ENCODE data around the gene POU2AF1.

Gene POU2AF1

GRCh38 chr11:111319296-111319695 is 59.8 kb downstream of the POU2AF1 start:
- Histone ChIP-seq H3K4me1 (ENCODE audit: insufficient read depth, low read length) (no peaks in the 10 kb centered on the region), H2AFZ (ENCODE audit: low read depth, low read length) (no peak overlapping the region), H3K27me3 (ENCODE audit: insufficient read depth, low read length) (no peaks in the 10 kb centered on the region), H3K9me3 (ENCODE audit: low read length) (no peaks in the 10 kb centered on the region), H3K36me3 (ENCODE audit: insufficient read depth, low read length) (no peaks in the 10 kb centered on the region), H3K4me3 (ENCODE audit: low read length) (no peak overlapping the region)

- Histone ChIP-seq H3K9me3 (ENCODE audit: low read length) (no peaks in the 10 kb centered on the region), H3K36me3 (ENCODE audit: insufficient read depth, low read length) (no peaks in the 10 kb centered on the region), H3K27me3 (ENCODE audit: insufficient read depth, low read length) (no peaks in the 10 kb centered on the region), H2AFZ (ENCODE audit: low read depth, low read length) (no peak overlapping the region), H3K4me1 (ENCODE audit: insufficient read depth, low read length) (no peaks in the 10 kb centered on the region), H3K4me3 (ENCODE audit: low read length) (no peak overlapping the region)
Measured at GRCh38 chr11:111312076-111312475, 67.0 kb downstream of the POU2AF1 start.

- Histone ChIP-seq H3K4me1 (ENCODE audit: insufficient read depth, low read length) (no peaks in the 10 kb centered on the region), H3K36me3 (ENCODE audit: insufficient read depth, low read length) (no peaks in the 10 kb centered on the region), H2AFZ (ENCODE audit: low read depth, low read length) (no peak overlapping the region), H3K9me3 (ENCODE audit: low read length) (no peaks in the 10 kb centered on the region), H3K27me3 (ENCODE audit: insufficient read depth, low read length) (peaks cover 3% of the 10 kb centered on the region), H3K4me3 (ENCODE audit: low read length) (no peak overlapping the region)
Measured at GRCh38 chr11:111310723-111311122, 68.4 kb downstream of the POU2AF1 start.

GRCh38 chr11:111310088-111310487 is 69.0 kb downstream of the POU2AF1 start:
- Histone ChIP-seq H3K27me3 (ENCODE audit: insufficient read depth, low read length) (peaks cover 8% of the 10 kb centered on the region), H3K9me3 (ENCODE audit: low read length) (no peaks in the 10 kb centered on the region), H3K4me1 (ENCODE audit: insufficient read depth, low read length) (no peaks in the 10 kb centered on the region), H3K36me3 (ENCODE audit: insufficient read depth, low read length) (no peaks in the 10 kb centered on the region), H2AFZ (ENCODE audit: low read depth, low read length) (no peak overlapping the region), H3K4me3 (ENCODE audit: low read length) (no peak overlapping the region)

- H3K9me3 ChIP-seq (ENCODE audit: low read length) = no peaks in the 10 kb centered on the region
- H3K36me3 ChIP-seq (ENCODE audit: insufficient read depth, low read length) = no peaks in the 10 kb centered on the region
- H3K27me3 ChIP-seq (ENCODE audit: insufficient read depth, low read length) = peaks cover 8% of the 10 kb centered on the region
- H3K4me3 ChIP-seq (ENCODE audit: low read length) = no peak overlapping the region
- no peak overlapping the region for H2AFZ ChIP-seq (ENCODE audit: low read depth, low read length)
- H3K4me1 ChIP-seq (ENCODE audit: insufficient read depth, low read length) = no peaks in the 10 kb centered on the region
Measured at GRCh38 chr11:111309215-111309915, 69.7 kb downstream of the POU2AF1 start.

- no peak overlapping the region for H3K4me3 ChIP-seq (ENCODE audit: low read length)
Measured at GRCh38 chr11:111308140-111308539, 70.9 kb downstream of the POU2AF1 start.

GRCh38 chr11:111307472-111308108 is 71.5 kb downstream of the POU2AF1 start:
- no peaks in the 10 kb centered on the region for H3K4me1 ChIP-seq (ENCODE audit: insufficient read depth, low read length)
- H2AFZ ChIP-seq (ENCODE audit: low read depth, low read length) = no peak overlapping the region
- H3K4me3 ChIP-seq (ENCODE audit: low read length) = no peak overlapping the region
- no peaks in the 10 kb centered on the region for H3K9me3 ChIP-seq (ENCODE audit: low read length)
- H3K36me3 ChIP-seq (ENCODE audit: insufficient read depth, low read length) = no peaks in the 10 kb centered on the region
- peaks cover 8% of the 10 kb centered on the region for H3K27me3 ChIP-seq (ENCODE audit: insufficient read depth, low read length)

More at GRCh38 chr11:111308140-111308539, 70.9 kb downstream of the POU2AF1 start:
- peaks cover 8% of the 10 kb centered on the region for H3K27me3 ChIP-seq (ENCODE audit: insufficient read depth, low read length)
- H3K4me1 ChIP-seq (ENCODE audit: insufficient read depth, low read length) = no peaks in the 10 kb centered on the region
- H2AFZ ChIP-seq (ENCODE audit: low read depth, low read length) = no peak overlapping the region
- no peaks in the 10 kb centered on the region for H3K9me3 ChIP-seq (ENCODE audit: low read length)
- H3K36me3 ChIP-seq (ENCODE audit: insufficient read depth, low read length) = no peaks in the 10 kb centered on the region

- Histone ChIP-seq H3K36me3 (ENCODE audit: insufficient read depth, low read length) (no peaks in the 10 kb centered on the region), H3K27me3 (ENCODE audit: insufficient read depth, low read length) (peaks cover 10% of the 10 kb centered on the region), H3K4me3 (ENCODE audit: low read length) (no peak overlapping the region), H3K4me1 (ENCODE audit: insufficient read depth, low read length) (no peaks in the 10 kb centered on the region), H2AFZ (ENCODE audit: low read depth, low read length) (no peak overlapping the region), H3K9me3 (ENCODE audit: low read length) (no peaks in the 10 kb centered on the region)
Measured at GRCh38 chr11:111306321-111306720, 72.8 kb downstream of the POU2AF1 start.

GRCh38 chr11:111305876-111306275 is 73.2 kb downstream of the POU2AF1 start:
- no peaks in the 10 kb centered on the region for H3K9me3 ChIP-seq (ENCODE audit: low read length)
- H2AFZ ChIP-seq (ENCODE audit: low read depth, low read length) = no peak overlapping the region

GRCh38 chr11:111305162-111305802 is 73.8 kb downstream of the POU2AF1 start:
- H3K4me3 ChIP-seq (ENCODE audit: low read length) = no peak overlapping the region
- H2AFZ ChIP-seq (ENCODE audit: low read depth, low read length) = no peak overlapping the region
- H3K9me3 ChIP-seq (ENCODE audit: low read length) = no peaks in the 10 kb centered on the region
- no peaks in the 10 kb centered on the region for H3K4me1 ChIP-seq (ENCODE audit: insufficient read depth, low read length)
- H3K36me3 ChIP-seq (ENCODE audit: insufficient read depth, low read length) = no peaks in the 10 kb centered on the region
- peaks cover 21% of the 10 kb centered on the region for H3K27me3 ChIP-seq (ENCODE audit: insufficient read depth, low read length)

More at GRCh38 chr11:111305876-111306275, 73.2 kb downstream of the POU2AF1 start:
- peaks cover 15% of the 10 kb centered on the region for H3K27me3 ChIP-seq (ENCODE audit: insufficient read depth, low read length)
- H3K4me1 ChIP-seq (ENCODE audit: insufficient read depth, low read length) = no peaks in the 10 kb centered on the region
- H3K4me3 ChIP-seq (ENCODE audit: low read length) = no peak overlapping the region
- H3K36me3 ChIP-seq (ENCODE audit: insufficient read depth, low read length) = no peaks in the 10 kb centered on the region

GRCh38 chr11:111303461-111303860 is 75.6 kb downstream of the POU2AF1 start:
- peaks cover 36% of the 10 kb centered on the region for H3K27me3 ChIP-seq (ENCODE audit: insufficient read depth, low read length)
- H2AFZ ChIP-seq (ENCODE audit: low read depth, low read length) = no peak overlapping the region
- no peak overlapping the region for H3K4me3 ChIP-seq (ENCODE audit: low read length)
- H3K36me3 ChIP-seq (ENCODE audit: insufficient read depth, low read length) = no peaks in the 10 kb centered on the region
- H3K9me3 ChIP-seq (ENCODE audit: low read length) = no peaks in the 10 kb centered on the region
- peaks cover 5% of the 10 kb centered on the region for H3K4me1 ChIP-seq (ENCODE audit: insufficient read depth, low read length)

GRCh38 chr11:111302298-111302697 is 76.8 kb downstream of the POU2AF1 start:
- peaks cover 5% of the 10 kb centered on the region for H3K4me1 ChIP-seq (ENCODE audit: insufficient read depth, low read length)
- H3K36me3 ChIP-seq (ENCODE audit: insufficient read depth, low read length) = no peaks in the 10 kb centered on the region
- H3K9me3 ChIP-seq (ENCODE audit: low read length) = no peaks in the 10 kb centered on the region
- no peak overlapping the region for H3K4me3 ChIP-seq (ENCODE audit: low read length)
- H3K27me3 ChIP-seq (ENCODE audit: insufficient read depth, low read length) = peaks cover 48% of the 10 kb centered on the region
- no peak overlapping the region for H2AFZ ChIP-seq (ENCODE audit: low read depth, low read length)

All from neuron (in vitro differentiated cells).